Stimulated activated CD8-positive, alpha-beta memory T cell treated with anti-CD3 and anti-CD28 coated beads, Interleukin-4, amount 100 ng/mL, for 48 hours (primary cell): ENCODE measurements around the gene CIB1.
"Not testable (repeated sequence)": the region's sequence is repeated elsewhere in the genome, so short reads cannot be mapped to it uniquely, and the experiment has no call there.

Experiments
- DNase-seq: peaks from one replicate; pipeline ENCODE4 v3.0.0-alpha.2; 2020

Gene CIB1

GRCh38 chr15:90191344-90191687, 42.4 kb downstream of the CIB1 start:
- DNase-seq = no peak

GRCh38 chr15:90190606-90191343, 43.0 kb downstream of the CIB1 start:
- no peak for DNase-seq

GRCh38 chr15:90189781-90190467, 43.8 kb downstream of the CIB1 start:
- no peak for DNase-seq

GRCh38 chr15:90188914-90189748, 44.6 kb downstream of the CIB1 start:
- no peak for DNase-seq

DNA sequence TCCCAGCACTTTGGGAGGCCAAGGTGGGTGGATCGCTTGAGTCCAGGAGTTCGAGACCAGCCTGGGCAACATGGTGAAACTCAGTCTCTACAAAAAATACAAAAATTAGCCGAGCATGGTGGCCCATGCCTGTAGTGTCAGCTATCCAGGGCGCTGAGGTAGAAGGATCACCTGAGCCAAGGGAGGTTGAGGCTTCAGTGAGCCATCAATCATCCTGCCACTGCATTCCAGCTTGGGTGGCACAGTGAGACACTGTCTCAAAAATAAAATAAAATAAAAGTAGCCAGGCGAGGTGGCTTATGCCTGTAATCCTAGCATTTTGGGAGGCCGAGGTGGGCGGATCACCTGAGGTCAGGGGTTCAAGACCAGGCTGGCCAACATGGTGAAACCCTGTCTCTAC, 45.7 kb downstream of the CIB1 start:
- not testable (repeated sequence) for DNase-seq

DNA sequence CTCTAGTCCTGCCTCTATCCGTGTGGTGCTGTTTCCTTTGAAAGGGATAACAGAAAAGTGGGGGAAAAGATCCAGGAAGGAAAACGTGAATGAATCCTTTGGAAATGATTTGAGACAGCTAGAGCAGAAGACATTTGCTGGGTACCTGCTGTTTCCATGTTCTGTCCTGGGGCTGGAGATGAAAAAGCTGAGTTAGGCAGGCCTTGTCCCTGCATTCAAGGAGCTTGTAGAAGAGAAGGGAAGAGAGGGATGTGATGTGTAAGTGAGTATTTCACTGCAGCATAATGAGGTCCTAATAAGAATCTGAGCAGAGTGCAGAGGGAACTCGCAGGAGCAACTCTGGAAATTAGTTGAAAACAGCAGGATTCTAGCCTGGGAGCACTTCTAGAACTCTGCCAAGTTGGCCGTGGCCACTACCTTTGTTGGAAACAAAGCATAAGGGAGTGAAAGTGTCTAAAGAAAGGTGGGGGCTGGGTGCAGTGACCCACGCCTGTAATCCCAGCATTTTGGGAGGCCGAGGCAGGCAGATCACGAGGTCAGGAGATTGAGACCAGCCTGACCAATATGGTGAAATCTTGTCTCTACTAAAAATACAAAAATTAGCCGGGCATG, 46.4 kb downstream of the CIB1 start:
- DNase-seq = no peak

- peak; percentile 67 for DNase-seq
Measured at GRCh38 chr15:90184786-90185704, 48.7 kb downstream of the CIB1 start.

GRCh38 chr15:90184119-90184785, 49.5 kb downstream of the CIB1 start:
- peak; percentile 49 for DNase-seq

DNA sequence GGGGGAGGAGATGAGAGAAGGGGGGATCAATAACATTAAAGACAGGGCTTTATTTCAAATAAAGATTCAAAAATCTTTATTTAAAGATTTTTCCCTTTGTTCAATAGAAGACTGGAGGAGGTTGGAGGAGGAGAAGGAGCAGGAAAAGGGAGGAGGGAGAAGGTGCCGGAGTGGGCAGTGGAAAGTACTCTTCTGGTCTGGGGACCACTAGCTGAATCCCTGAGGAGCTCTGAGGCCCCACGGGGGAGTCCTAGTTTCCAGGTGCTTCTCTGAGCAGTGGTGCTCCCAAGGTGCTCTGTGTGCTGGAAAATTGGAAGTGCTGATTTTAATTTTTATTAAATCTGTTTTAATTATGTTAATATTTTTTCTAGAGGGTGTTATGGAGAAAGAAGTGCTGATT, 52.0 kb downstream of the CIB1 start:
- no peak for DNase-seq
